ENCODE results near the gene ASMT. TPM values are rescaled to one million over a fixed set of nuclear protein-coding genes. Genes with fewer than 3 reads are reported as not detected.

Gene ASMT
- total RNA-seq, 1 experiment from 2014 or later: not detected

DNA sequence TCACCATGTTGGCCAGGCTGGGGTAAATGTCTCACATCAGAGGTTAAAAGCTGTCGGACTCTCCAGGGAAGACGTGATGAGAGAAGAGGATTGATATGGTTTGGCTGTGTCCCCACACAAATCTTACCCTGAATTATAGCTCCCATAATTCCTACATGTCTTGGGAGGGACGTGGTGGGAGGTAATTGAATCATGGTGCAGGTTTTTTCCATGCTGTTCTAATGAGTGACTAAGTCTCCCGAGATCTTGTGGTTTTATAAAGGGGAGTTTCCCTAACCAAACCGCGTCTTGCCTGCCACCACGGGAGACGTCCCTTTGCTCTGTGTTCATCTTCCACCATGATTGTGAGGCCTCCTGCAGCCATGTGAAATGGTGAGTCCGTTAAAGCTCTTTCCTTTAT lies 64.4 kb downstream of the ASMT start:
- Histone ChIP-seq H3K79me2 (ENCODE audit: insufficient read depth, low read length) (no peaks in the 10 kb centered on the region), H3K4me1 (ENCODE audit: control insufficient read depth in 1 of 2, insufficient read depth in 2 of 2, low read length in 2 of 2) (no peaks in the 10 kb centered on the region), H3K9me3 (ENCODE audit: control insufficient read depth in 1 of 2, insufficient read depth in 1 of 2, low read depth in 1 of 2, low read length in 2 of 2) (no peaks in the 10 kb centered on the region), H3K4me2 (ENCODE audit: low read length) (no peak overlapping the region), H2AFZ (ENCODE audit: low read depth, low read length, poor library complexity, severe bottlenecking) (no peak overlapping the region), H3K4me3 (replicated peaks in 1 of 2; ENCODE audit: low read depth in 1 of 2, low read length in 2 of 2) (no peak overlapping the region), H3K9me2 (ENCODE audit: insufficient read depth) (no peaks in the 10 kb centered on the region), H3K27ac (ENCODE audit: low read depth, low read length) (no peak overlapping the region), H4K20me1 (ENCODE audit: insufficient read depth) (no peaks in the 10 kb centered on the region), H3K36me3 (ENCODE audit: control insufficient read depth in 1 of 2, insufficient read depth in 2 of 2, low read length in 2 of 2) (no peaks in the 10 kb centered on the region), H3K27me3 (ENCODE audit: insufficient read depth, low read length) (no peaks in the 10 kb centered on the region), H3K9ac (ENCODE audit: low read length) (no peak overlapping the region)
- no peak for DNase-seq (ENCODE audit: low read depth, low spot score)
- ChIA-PET CTCF (no interaction called here), POLR2A (no interaction called here), RAD21 (ENCODE audit: low non-redundant PET in 1 of 2, low total read pairs in 2 of 2, uncharacterized antibody in 2 of 2, unreplicated experiment in 2 of 2) (no interaction called here)
- intact Hi-C loops (cut with micrococcal nuclease): no loop called here
- no peak for TF ChIP-seq CBX3 (IDR thresholded peaks at IDR 0.05; ENCODE audit: low read depth)
- no peak for TF ChIP-seq CTCF (IDR thresholded peaks at IDR 0.05 in 2 of 3, conservative IDR thresholded peaks at IDR 0.05 in 1 of 3; ENCODE audit: borderline replicate concordance in 1 of 3, insufficient read depth in 1 of 3, low read depth in 2 of 3, low read length in 2 of 3)
- TF ChIP-seq, protein P1, sequence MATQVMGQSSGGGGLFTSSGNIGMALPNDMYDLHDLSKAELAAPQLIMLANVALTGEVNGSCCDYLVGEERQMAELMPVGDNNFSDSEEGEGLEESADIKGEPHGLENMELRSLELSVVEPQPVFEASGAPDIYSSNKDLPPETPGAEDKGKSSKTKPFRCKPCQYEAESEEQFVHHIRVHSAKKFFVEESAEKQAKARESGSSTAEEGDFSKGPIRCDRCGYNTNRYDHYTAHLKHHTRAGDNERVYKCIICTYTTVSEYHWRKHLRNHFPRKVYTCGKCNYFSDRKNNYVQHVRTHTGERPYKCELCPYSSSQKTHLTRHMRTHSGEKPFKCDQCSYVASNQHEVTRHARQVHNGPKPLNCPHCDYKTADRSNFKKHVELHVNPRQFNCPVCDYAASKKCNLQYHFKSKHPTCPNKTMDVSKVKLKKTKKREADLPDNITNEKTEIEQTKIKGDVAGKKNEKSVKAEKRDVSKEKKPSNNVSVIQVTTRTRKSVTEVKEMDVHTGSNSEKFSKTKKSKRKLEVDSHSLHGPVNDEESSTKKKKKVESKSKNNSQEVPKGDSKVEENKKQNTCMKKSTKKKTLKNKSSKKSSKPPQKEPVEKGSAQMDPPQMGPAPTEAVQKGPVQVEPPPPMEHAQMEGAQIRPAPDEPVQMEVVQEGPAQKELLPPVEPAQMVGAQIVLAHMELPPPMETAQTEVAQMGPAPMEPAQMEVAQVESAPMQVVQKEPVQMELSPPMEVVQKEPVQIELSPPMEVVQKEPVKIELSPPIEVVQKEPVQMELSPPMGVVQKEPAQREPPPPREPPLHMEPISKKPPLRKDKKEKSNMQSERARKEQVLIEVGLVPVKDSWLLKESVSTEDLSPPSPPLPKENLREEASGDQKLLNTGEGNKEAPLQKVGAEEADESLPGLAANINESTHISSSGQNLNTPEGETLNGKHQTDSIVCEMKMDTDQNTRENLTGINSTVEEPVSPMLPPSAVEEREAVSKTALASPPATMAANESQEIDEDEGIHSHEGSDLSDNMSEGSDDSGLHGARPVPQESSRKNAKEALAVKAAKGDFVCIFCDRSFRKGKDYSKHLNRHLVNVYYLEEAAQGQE (IDR thresholded peaks at IDR 0.05; ENCODE audit: low read depth): no peak
- TF ChIP-seq TCF7L2 (IDR thresholded peaks at IDR 0.05; ENCODE audit: borderline replicate concordance, extremely low read depth, insufficient read depth, insufficient read length): no peak
- no peak for TF ChIP-seq SIN3A (IDR thresholded peaks at IDR 0.05; ENCODE audit: low read depth)
- TF ChIP-seq JUND (IDR thresholded peaks at IDR 0.05): no peak
- TF ChIP-seq EGR1 (IDR thresholded peaks at IDR 0.05; ENCODE audit: low read depth): no peak
- no peak for TF ChIP-seq SP1 (IDR thresholded peaks at IDR 0.05; ENCODE audit: low read depth)
- TF ChIP-seq SRF (IDR thresholded peaks at IDR 0.05; ENCODE audit: low read depth): no peak
- no peak for TF ChIP-seq POLR2A (IDR thresholded peaks at IDR 0.05; ENCODE audit: borderline replicate concordance, extremely low read depth, insufficient read depth, insufficient read length)
- ATAC-seq: no peak
- no TSS peak for BruUV-seq (replicated peaks)
